Ovary (tissue), 3 donors: ENCODE results near the gene PPP5C.

Experiments used
- CTCF ChIP-seq, 3 donors: fragments of 450-650 bp in 2 of 3; fragments of 200-600 bp in 1 of 3; IDR thresholded peaks; one replicate each; pipeline versions ENCODE4 v1.5.1 to v1.8.0; 2016 to 2022; ENCODE audit warnings: antibody characterized with exemption in 3 of 3, mild to moderate bottlenecking in 1 of 3
- EP300 ChIP-seq: sonication (generic); formaldehyde crosslinking; IDR thresholded peaks from one replicate; pipeline ENCODE4 v1.6.1; 2017; ENCODE audit warnings: antibody characterized with exemption
- POLR2A ChIP-seq: fragments of 450-650 bp; IDR thresholded peaks from one replicate; pipeline ENCODE4 v1.6.1; 2017; ENCODE audit warnings: antibody characterized with exemption, mild to moderate bottlenecking, moderate library complexity
- donor health status: DM: no; HTN: no; CAD: no.

DNA sequence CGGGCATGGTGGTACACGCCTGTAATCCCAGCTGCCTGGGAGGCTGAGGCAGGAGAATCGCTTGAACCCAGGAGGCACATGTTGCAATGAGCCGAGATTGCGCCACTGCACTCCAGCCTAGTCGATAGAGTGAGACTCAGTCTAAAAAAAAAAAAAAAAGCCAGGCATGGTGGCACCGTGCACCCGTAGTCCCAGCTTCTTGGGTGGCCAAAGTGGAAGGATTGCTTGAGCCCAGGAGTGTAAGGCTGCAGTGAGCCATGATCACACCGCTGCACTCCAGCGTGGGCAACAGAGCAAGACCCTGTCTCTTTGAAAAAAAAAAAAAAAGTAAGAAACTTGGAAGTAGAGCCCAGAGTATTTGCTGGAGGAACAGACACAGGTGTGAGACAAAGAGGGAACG lies 38.7 kb downstream of the PPP5C start:
- TF ChIP-seq CTCF (IDR thresholded peaks at IDR 0.05), result no peak
- no peak for TF ChIP-seq POLR2A
- TF ChIP-seq EP300, result no peak
